HepG2 (cell line): ENCODE data around the gene IFIT1B. TPM values are rescaled to one million over a fixed set of nuclear protein-coding genes. Genes with fewer than 3 reads are reported as not detected.

Source experiments
- DR1 ChIP-seq: sonication (generic); formaldehyde crosslinking; IDR thresholded peaks from 2 replicates; pipeline ENCODE4 v1.8.0; 2021; ENCODE audit warnings: mild to moderate bottlenecking, missing genetic modification reagents, inconsistent platforms
- IRF2 ChIP-seq: IDR thresholded peaks from 2 replicates; pipeline ENCODE4 v1.6.1; 2018; ENCODE audit warnings: missing genetic modification reagents, missing compliant biosample characterization
- KIAA2018 ChIP-seq: sonication (generic); formaldehyde crosslinking; IDR thresholded peaks from 2 replicates; pipeline ENCODE4 v1.5.0; 2020; ENCODE audit warnings: mild to moderate bottlenecking, missing genetic modification reagents, borderline replicate concordance
- NCOA5 ChIP-seq: sonication (generic); formaldehyde crosslinking; IDR thresholded peaks from 2 replicates; pipeline ENCODE4 v1.4.0; 2020; ENCODE audit warnings: missing genetic modification reagents
- NR3C1 ChIP-seq: sonication (generic); formaldehyde crosslinking; IDR thresholded peaks from 2 replicates; pipeline ENCODE4 v1.4.0; 2020; ENCODE audit warnings: missing genetic modification reagents
- ZNF10 ChIP-seq: sonication (generic); formaldehyde crosslinking; IDR thresholded peaks from 2 replicates; pipeline ENCODE4 v1.4.0; 2020; ENCODE audit warnings: mild to moderate bottlenecking, low read depth, missing genetic modification reagents, borderline replicate concordance
- ZNF143 ChIP-seq: sonication (generic); formaldehyde crosslinking; IDR thresholded peaks from 2 replicates; pipeline ENCODE4 v1.4.0; 2020; ENCODE audit warnings: missing genetic modification reagents
- ZNF253 ChIP-seq: sonication (generic); formaldehyde crosslinking; IDR thresholded peaks from 2 replicates; pipeline ENCODE4 v1.8.0; 2022; ENCODE audit warnings: mild to moderate bottlenecking, missing genetic modification reagents, borderline replicate concordance
- ZNF432 ChIP-seq: sonication (generic); formaldehyde crosslinking; IDR thresholded peaks from 2 replicates; pipeline ENCODE4 v1.5.0; 2020; ENCODE audit warnings: missing genetic modification reagents, mild to moderate bottlenecking, borderline replicate concordance
- ZNF512B ChIP-seq: sonication (generic); formaldehyde crosslinking; IDR thresholded peaks from 2 replicates; pipeline ENCODE4 v1.5.1; 2020; ENCODE audit warnings: missing genetic modification reagents, mild to moderate bottlenecking, borderline replicate concordance
- ZNF570 ChIP-seq: sonication (generic); formaldehyde crosslinking; IDR thresholded peaks from 2 replicates; pipeline ENCODE4 v1.4.0; 2020; ENCODE audit warnings: mild to moderate bottlenecking, missing genetic modification reagents, borderline replicate concordance
- ZNF615 ChIP-seq: sonication (generic); formaldehyde crosslinking; IDR thresholded peaks from 2 replicates; pipeline ENCODE4 v1.5.0; 2020; ENCODE audit warnings: mild to moderate bottlenecking, missing genetic modification reagents, borderline replicate concordance
- polyA plus RNA-seq, 8 experiments: library from polyadenylated mRNA; depleted of rRNA in 3 of 8; stranded (reverse) in 7 of 8; unstranded in 1 of 8; fragments of >200 nt; fragmentation: Illumina TruSeq in 4 of 8; extraction: Trizol in 4 of 8; gene quantifications; 2 replicates each; pipeline versions ENCODE4 v1.2.1 to v1.2.3, GENCODE V29; 2011 to 2016; ENCODE audit warnings: low read depth in 4 of 8, missing spikeins in 1 of 8, mixed read lengths in 1 of 8; ENCODE audit not compliant: insufficient read depth in 1 of 8
- total RNA-seq, 5 experiments: library from RNA; depleted of rRNA; stranded (reverse); fragments of >200 nt; fragmentation: Illumina TruSeq; extraction: Trizol; gene quantifications; 2 replicates each; pipeline ENCODE4 v1.2.3, GENCODE V29; 2016; ENCODE audit warnings: low read depth in 1 of 5

IFIT1B gene
- total and polyA plus RNA-seq, 2 of the 13 experiments (the other 11 are each of a cell fraction or from before 2014, with no cell fraction given): not detected

- TF ChIP-seq ZNF253: no peak
- no peak for TF ChIP-seq ZNF432 (CRISPR knock-in tag)
- no peak for TF ChIP-seq ZNF615 (CRISPR knock-in tag)
- no peak for TF ChIP-seq NCOA5 (CRISPR knock-in tag)
- no peak for TF ChIP-seq KIAA2018 (CRISPR knock-in tag)
- no peak for TF ChIP-seq ZNF143 (CRISPR knock-in tag)
- no peak for TF ChIP-seq NR3C1 (CRISPR knock-in tag)
- TF ChIP-seq ZNF512B (CRISPR knock-in tag): no peak
- no peak for TF ChIP-seq DR1 (CRISPR knock-in tag)
- TF ChIP-seq ZNF10 (CRISPR knock-in tag): no peak
- peak; percentile 69 for TF ChIP-seq IRF2 (CRISPR knock-in tag)
- peak; percentile 83; the same call in 1 of the 2 replicates for TF ChIP-seq ZNF570 (CRISPR knock-in tag)
Observed at GRCh38 chr10:89414879-89415821, 37.3 kb downstream of the IFIT1B start (continued).
